ENCODE results near the gene CCDC27.

Gene CCDC27

DNA sequence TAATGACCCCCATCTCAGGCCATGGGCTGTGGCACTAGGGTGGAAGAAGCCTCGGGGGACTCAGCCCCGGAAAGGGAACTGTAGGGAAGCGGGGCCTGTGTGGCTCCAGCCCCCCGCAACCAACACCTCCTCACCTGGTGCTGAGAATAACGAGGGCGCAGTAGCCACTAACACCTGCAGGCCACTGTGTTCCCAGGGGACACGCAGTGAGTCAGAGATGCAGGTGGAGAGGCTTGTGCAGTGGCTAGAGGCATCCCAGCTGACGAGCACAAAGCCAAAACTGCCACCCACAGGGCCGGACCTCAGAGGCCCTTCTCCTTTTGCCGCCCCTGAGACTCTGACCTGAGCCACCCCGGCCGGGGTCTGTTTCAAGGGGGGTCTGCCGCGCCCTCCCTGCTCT lies 33.5 kb upstream of the CCDC27 start:
- no peak for DNase-seq (ENCODE audit: low read depth)

GRCh38 chr1:3721955-3722465 lies 30.2 kb upstream of the CCDC27 start:
- DNase-seq (ENCODE audit: low read depth), result no peak

- no peak for DNase-seq (ENCODE audit: low read depth)
Measured at GRCh38 chr1:3722846-3723245, 29.4 kb upstream of the CCDC27 start.

DNA sequence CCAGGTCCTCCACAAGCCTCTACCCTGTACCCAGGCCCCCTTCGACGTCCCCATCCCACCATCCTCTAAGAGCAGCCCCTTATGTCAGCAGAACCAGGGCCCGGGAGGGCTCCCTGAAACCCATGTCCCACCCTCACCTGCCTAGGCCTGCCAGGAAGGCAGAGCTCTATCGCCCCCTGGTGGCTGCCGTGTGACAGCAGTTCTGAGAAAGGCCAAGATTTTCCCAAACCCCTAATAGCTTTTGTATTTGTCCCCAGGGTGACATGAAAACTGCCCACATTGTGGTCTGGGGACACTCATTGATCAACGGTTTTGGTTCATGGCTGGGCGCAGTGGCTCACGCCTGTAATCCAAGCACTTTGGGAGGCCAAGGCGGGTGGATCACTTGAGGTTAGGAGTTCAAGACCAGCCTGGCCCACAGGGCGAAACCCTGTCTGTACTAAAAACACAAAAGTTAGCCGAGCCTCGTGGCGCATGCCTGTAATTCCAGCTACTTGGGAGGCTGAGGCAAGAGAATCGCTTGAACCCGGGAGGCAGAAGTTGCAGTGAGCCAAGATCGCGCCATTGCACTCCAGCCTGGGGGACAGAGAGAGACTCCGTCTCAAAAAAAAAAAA lies 27.7 kb upstream of the CCDC27 start:
- DNase-seq (ENCODE audit: low read depth), result peak; percentile 28

DNA sequence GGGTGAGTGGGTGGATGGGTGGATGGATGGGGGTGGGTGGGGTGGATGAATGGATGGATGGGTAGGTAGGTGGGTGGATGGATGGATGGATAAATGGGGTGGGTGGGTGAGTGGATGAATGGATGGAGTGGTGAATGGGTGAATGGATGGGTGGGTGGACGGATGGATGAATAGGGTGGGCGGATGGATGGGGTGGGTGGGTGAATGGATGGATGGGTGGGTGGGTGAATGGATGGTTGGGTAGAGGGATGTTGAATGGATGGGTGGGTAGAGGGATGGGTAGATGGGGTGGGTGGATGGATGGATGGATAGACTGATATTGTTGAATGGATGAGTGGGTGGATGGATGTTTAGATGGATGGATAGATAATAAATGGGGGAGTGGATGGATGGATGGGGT lies 26.9 kb upstream of the CCDC27 start:
- DNase-seq (ENCODE audit: low read depth), result no peak

GRCh38 chr1:3727042-3727824 lies 25.0 kb upstream of the CCDC27 start:
- no peak for DNase-seq (ENCODE audit: low read depth)

DNA sequence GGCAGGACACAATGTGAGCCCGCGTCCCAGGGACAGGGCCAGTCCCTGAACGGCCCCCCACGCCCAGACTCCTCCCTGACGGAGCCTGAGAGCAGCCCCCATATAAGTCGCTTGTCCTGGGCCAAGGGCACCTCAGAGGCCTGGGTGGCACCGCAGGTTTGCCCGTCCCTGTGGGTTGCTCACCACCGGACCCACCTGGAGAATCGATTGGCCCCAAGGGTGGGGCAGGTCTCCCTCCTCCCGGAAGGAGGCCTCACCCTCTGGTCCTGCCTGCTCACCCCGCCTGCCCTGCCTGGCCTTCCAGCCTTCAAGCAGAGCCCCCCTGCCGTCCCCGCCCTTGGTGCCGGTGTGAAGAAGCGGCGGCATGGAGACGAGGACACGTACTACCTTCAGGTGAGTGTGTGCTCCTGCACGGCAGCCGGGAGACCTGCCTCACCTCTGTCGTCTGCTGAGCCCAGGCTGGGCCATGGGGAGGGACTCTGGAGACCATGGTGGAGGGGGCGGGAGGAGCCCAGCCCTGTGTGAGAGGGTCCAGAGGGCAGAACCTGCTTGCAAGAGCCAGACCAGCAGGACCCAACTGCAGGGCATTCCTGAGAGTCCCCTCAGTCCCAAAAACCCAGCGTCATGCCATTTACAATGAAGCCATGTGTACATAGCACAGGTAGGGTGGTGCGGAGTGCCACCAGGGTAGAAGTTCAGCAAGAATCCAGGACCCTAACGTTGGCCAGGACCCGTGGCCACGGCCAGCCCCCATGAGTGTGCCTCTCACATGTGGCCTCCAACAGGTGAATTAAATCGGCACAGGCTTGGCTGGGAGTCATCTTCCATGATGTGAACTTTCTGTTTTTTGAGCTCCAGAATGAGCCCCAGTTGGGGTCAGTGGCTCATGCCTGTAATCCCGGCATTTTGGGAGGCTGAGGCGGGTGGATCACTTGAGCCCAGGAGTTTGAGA lies 24.1 kb upstream of the CCDC27 start:
- DNase-seq (ENCODE audit: low read depth), result no peak

GRCh38 chr1:3729594-3730542 lies 22.4 kb upstream of the CCDC27 start:
- DNase-seq (ENCODE audit: low read depth), result no peak

- no peak for DNase-seq (ENCODE audit: low read depth)
Measured at GRCh38 chr1:3730543-3731247, 21.6 kb upstream of the CCDC27 start.

DNA sequence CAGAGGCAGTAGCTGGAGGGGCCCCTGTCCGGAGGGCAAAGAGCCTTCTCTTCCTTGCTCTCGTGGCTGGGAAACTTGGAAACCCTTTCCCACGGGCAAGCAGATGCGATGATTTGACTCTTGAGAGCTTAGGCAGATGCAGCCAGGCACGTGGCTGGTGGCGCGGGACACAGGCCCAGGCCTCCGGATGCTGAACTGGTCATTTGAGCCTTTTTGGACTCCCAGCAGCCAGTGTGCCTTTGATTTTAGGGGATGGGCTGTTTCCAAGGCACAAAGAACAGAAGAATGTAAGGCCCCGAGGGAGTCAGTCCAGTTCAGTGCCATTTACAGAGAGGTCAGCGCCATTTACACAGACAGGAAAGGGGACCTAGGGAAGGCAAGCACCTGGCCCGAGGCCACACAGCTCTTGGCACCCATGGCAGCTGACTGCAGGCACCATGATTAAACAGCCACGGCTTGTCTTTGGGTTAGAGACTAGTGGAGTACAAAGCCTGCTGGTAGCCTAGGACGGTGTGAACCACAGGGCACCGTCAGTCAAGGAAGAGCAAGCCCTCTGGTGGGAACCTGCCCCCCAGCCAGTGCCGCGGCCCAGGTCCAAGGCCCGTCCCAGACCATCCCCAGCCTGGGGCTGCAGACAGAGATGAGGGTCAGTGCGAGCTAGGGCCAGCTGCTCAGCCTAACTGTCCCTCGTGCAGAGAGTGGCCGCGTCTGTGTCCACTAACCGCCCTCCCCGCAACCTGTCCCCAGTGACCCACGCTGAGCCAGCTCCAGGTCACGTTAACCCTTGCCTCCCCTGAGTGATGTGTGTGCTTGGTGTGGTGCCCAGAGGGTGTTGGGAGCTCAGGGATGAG lies 20.4 kb upstream of the CCDC27 start:
- no peak for DNase-seq (ENCODE audit: low read depth)

- no peak for DNase-seq (ENCODE audit: low read depth)
Measured at GRCh38 chr1:3732434-3733093, 19.7 kb upstream of the CCDC27 start.

GRCh38 chr1:3733094-3733882 lies 19.0 kb upstream of the CCDC27 start:
- DNase-seq (ENCODE audit: low read depth), result no peak

DNA sequence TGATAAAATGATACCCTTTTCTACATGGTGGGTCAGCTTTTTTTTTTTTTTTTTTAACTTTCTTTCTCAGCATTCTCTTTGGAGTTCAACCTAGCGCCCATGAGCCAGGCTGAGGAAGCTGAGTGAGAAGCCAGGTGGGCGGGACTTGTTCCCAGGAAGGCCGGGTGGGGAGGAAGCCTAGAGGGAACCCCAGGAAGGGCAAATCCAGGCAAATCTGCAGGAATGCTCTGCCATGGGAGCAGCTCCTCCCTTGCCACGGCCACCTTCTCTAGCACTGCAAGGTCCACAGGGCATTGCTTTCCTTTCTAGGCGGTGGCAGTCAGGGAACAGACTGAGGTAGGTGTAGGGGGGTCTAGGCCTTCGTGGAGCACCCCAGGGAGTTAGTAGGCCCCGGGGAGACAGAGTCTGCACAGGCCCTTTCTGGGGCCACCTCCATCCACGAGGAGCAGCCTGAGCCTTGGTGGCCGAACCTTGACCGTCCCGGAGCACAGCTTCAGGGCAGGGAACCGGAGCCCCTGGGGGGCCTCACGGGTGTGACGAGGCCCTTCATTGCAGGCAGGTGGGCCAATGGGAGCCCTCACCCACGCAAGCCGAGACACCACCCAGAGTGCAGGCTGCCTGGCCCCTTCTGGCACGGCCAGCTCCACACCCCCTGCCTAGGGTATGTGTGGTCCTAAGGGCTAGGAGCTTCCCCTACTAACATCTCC lies 18.2 kb upstream of the CCDC27 start:
- no peak for DNase-seq (ENCODE audit: low read depth)

DNA sequence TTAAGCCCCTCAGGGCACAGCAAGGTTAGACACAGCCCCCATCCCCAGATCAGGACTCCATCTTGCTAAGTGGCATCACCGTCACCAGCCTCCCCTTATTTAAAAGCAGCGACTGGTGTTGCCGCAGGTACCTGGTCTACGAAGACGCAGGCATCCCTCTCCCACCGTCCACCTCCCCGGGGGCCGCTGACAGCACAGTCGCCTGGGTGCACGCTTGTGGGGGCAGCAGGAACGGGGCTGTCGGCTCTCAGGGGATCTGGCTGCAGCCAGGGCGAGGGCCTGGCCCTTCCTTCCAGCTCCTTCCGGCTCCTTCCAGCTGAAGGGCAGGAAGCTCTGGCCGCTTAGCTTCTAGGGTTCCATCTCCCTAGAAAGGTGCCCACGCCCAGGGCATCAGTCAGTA lies 17.6 kb upstream of the CCDC27 start:
- DNase-seq (ENCODE audit: low read depth), result no peak

- no peak for DNase-seq (ENCODE audit: low read depth)
Measured at GRCh38 chr1:3735027-3735681, 17.1 kb upstream of the CCDC27 start.

DNA sequence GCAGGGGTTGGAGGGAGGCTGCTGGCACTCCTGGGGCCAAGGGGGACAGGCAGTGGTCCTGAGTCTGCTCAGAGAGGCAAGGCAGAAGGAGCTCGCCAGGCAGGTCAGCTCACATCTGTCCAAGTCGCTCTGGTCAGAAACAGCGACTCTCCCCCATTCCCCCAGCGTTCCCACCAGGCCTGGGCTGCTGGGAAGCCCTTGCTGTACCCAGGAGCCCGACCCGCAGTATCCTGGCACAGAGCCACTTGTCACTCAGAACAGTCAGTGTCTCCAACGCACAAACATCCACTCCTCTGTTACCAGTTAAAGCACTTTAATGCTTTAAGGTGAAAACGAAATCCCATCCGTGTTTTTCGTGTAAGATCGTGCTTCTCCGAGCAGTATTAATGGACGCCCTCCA lies 16.6 kb upstream of the CCDC27 start:
- no peak for DNase-seq (ENCODE audit: low read depth)

GRCh38 chr1:3736131-3736561 lies 16.1 kb upstream of the CCDC27 start:
- DNase-seq (ENCODE audit: low read depth), result peak; percentile 45

Measured in stromal cell of bone marrow (primary cell).